ENCODE data around the gene GOLGA7B. TPM values are rescaled to one million over a fixed set of nuclear protein-coding genes. Genes with fewer than 3 reads are reported as not detected.

The GOLGA7B gene
- total and polyA plus RNA-seq, 2 donors (not counting 3 experiments of a cell fraction or from before 2014, with no cell fraction given): 0.03 TPM; not detected in 1

GRCh38 chr10:97901381-97901780, 51.7 kb downstream of the GOLGA7B start:
- Histone ChIP-seq H2AFZ (ENCODE audit: low read depth, low read length) (no peak overlapping the region), H3K4me2 (ENCODE audit: insufficient read depth, low read length) (no peak overlapping the region), H3K27ac (ENCODE audit: insufficient read depth, low read depth, low read length) (no peak overlapping the region), H3K79me2 (ENCODE audit: control insufficient read depth, insufficient read depth, low read length) (no peaks in the 10 kb centered on the region), H3K36me3 (ENCODE audit: control insufficient read depth in 2 of 2, extremely low read depth in 1 of 2, insufficient read depth in 2 of 2, low read length in 2 of 2) (no peaks in the 10 kb centered on the region), H3K9ac (replicated peaks; ENCODE audit: extremely low read depth, insufficient read depth, low read length) (no peak overlapping the region), H3K9me3 (replicated peaks; ENCODE audit: control insufficient read depth, insufficient read depth, low read length) (no peaks in the 10 kb centered on the region), H3K4me3 (replicated peaks in 1 of 3; ENCODE audit: insufficient read depth in 1 of 3, low read depth in 1 of 3, low read length in 3 of 3) (no peak overlapping the region), H3K4me1 (ENCODE audit: control insufficient read depth, extremely low read depth, insufficient read depth, low read length) (peaks cover under 1% of the 10 kb centered on the region), H3K9me1 (replicated peaks; ENCODE audit: control insufficient read depth, extremely low read depth, insufficient read depth, low read length) (no peaks in the 10 kb centered on the region), H4K20me1 (replicated peaks; ENCODE audit: control insufficient read depth, extremely low read depth, insufficient read depth, low read length) (no peaks in the 10 kb centered on the region), H3K27me3 (ENCODE audit: control insufficient read depth in 2 of 2, insufficient read depth in 2 of 2, low read length in 2 of 2) (no peaks in the 10 kb centered on the region)
- ChIA-PET CTCF (interaction anchor here (0.9 to 6.3 kb wide), 6 partner anchors 13 to 140 kb away, joined by 3 to 41 read pairs (median 6); no protein-coding TSS in a partner anchor), POLR2A (no interaction called here)
- DNase-seq (ENCODE audit: low read depth, low spot score): no peak
- TF ChIP-seq GATA2 (IDR thresholded peaks at IDR 0.05; ENCODE audit: insufficient read depth, insufficient read length, low read depth, low read length): no peak
- TF ChIP-seq POLR2AphosphoS5 (IDR thresholded peaks at IDR 0.05; ENCODE audit: insufficient read depth, low read depth, low read length): no peak
- no peak for TF ChIP-seq FOS (IDR thresholded peaks at IDR 0.05; ENCODE audit: borderline replicate concordance, insufficient read depth, low read length)
- TF ChIP-seq MYC (IDR thresholded peaks at IDR 0.05; ENCODE audit: low read depth, low read length): no peak
- no peak for TF ChIP-seq MAX (IDR thresholded peaks at IDR 0.05; ENCODE audit: insufficient read depth, insufficient read length)
- TF ChIP-seq CTCF (IDR thresholded peaks at IDR 0.05; ENCODE audit: extremely low read depth in 1 of 2, insufficient read depth in 1 of 2, low read depth in 1 of 2, low read length in 2 of 2): no peak
- no peak for TF ChIP-seq POLR2A (IDR thresholded peaks at IDR 0.05; ENCODE audit: low read depth, low read length)
- TF ChIP-seq JUN (IDR thresholded peaks at IDR 0.05; ENCODE audit: borderline replicate concordance, insufficient read depth, insufficient read length, low read depth): no peak
- TF ChIP-seq EZH2 (IDR thresholded peaks at IDR 0.05; ENCODE audit: borderline replicate concordance, low read depth, low read length, severe bottlenecking): no peak
- no TSS peak for BruUV-seq (replicated peaks)
- intact Hi-C loops (cut with micrococcal nuclease) (no loop called here), dilution Hi-C loops (cut with MboI; ENCODE audit: extremely low pct_ligation_motif_present, low sequenced_read_pairs) (no loop called here)
- no peak for FAIRE-seq
